Measurements from ENCODE around the gene ANKS1B.

Gene ANKS1B

GRCh38 chr12:98696036-98696646 is 1288.6 kb downstream of the ANKS1B start:
- no peak for DNase-seq

- no peak for DNase-seq
Measured at GRCh38 chr12:98691351-98691750, 1293.4 kb downstream of the ANKS1B start.

- no peak for DNase-seq
Measured at GRCh38 chr12:98686603-98687002, 1298.1 kb downstream of the ANKS1B start.

Data from CD4-positive, alpha-beta T cell treated with Interleukin-4 for 1 hour (primary cell).